Duodenal mucosa (tissue), 2 donors: ENCODE results near the gene DMD.

ENCODE experiments used
- H3K27ac ChIP-seq: one replicate; pipeline ENCODE4 v1.7.0; 2013; ENCODE audit warnings: low read depth, low read length
- H3K27me3 ChIP-seq, 2 donors: one replicate each; pipeline ENCODE4 v1.7.0; 2013; ENCODE audit warnings: low read length in 2 of 2, control low read depth in 1 of 2; ENCODE audit not compliant: insufficient read depth in 2 of 2, control insufficient read depth in 1 of 2
- H3K36me3 ChIP-seq, 2 donors: one replicate each; pipeline ENCODE4 v1.7.0; 2013; ENCODE audit warnings: low read length in 2 of 2, control low read depth in 1 of 2; ENCODE audit not compliant: insufficient read depth in 2 of 2, control insufficient read depth in 1 of 2
- H3K4me1 ChIP-seq, 2 donors: one replicate each; pipeline ENCODE4 v1.7.0; 2013; ENCODE audit warnings: low read length in 2 of 2, control low read depth in 1 of 2; ENCODE audit not compliant: insufficient read depth in 2 of 2, control insufficient read depth in 1 of 2
- H3K4me3 ChIP-seq, 2 donors: one replicate each; pipeline ENCODE4 v1.7.0; 2013; ENCODE audit warnings: low read length in 2 of 2, low read depth in 1 of 2
- H3K9ac ChIP-seq, 2 donors: one replicate each; pipeline ENCODE4 v1.7.0; 2013; ENCODE audit warnings: low read length in 2 of 2, low read depth in 1 of 2
- H3K9me3 ChIP-seq, 2 donors: one replicate each; pipeline ENCODE4 v1.7.0; 2013; ENCODE audit warnings: low read length in 2 of 2, control low read depth in 1 of 2; ENCODE audit not compliant: control insufficient read depth in 1 of 2

Gene DMD

GRCh38 chrX:31112226-31112999, 2098.9 kb downstream of the DMD start:
- Histone ChIP-seq H3K9me3 (no peaks in the 10 kb centered on the region), H3K4me1 (no peaks in the 10 kb centered on the region), H3K27me3 (no peaks in the 10 kb centered on the region), H3K36me3 (no peaks in the 10 kb centered on the region), H3K4me3 (no peak overlapping the region), H3K9ac (no peak overlapping the region), H3K27ac (no peak overlapping the region)

GRCh38 chrX:31110657-31111056, 2100.7 kb downstream of the DMD start:
- no peaks in the 10 kb centered on the region for H3K36me3 ChIP-seq
- H3K4me1 ChIP-seq: no peaks in the 10 kb centered on the region
- no peak overlapping the region for H3K4me3 ChIP-seq

GRCh38 chrX:31099536-31100090, 2111.7 kb downstream of the DMD start:
- Histone ChIP-seq H3K27me3 (no peaks in the 10 kb centered on the region), H3K36me3 (no peaks in the 10 kb centered on the region), H3K4me3 (no peak overlapping the region), H3K27ac (no peak overlapping the region), H3K4me1 (no peaks in the 10 kb centered on the region), H3K9ac (no peak overlapping the region), H3K9me3 (no peaks in the 10 kb centered on the region)

More at GRCh38 chrX:31110657-31111056, 2100.7 kb downstream of the DMD start:
- H3K27ac ChIP-seq: no peak overlapping the region
- H3K9me3 ChIP-seq: no peaks in the 10 kb centered on the region
- H3K9ac ChIP-seq: no peak overlapping the region
- H3K27me3 ChIP-seq: no peaks in the 10 kb centered on the region

- no peaks in the 10 kb centered on the region for H3K4me1 ChIP-seq
- H3K27ac ChIP-seq: no peak overlapping the region
- no peaks in the 10 kb centered on the region for H3K9me3 ChIP-seq
- no peak overlapping the region for H3K9ac ChIP-seq
- H3K27me3 ChIP-seq: no peaks in the 10 kb centered on the region
- no peak overlapping the region for H3K4me3 ChIP-seq
- no peaks in the 10 kb centered on the region for H3K36me3 ChIP-seq
These were observed 2113.3 kb downstream of the DMD start for GRCh38 chrX:31098079-31098478.

- H3K4me3 ChIP-seq: no peak overlapping the region
- no peak overlapping the region for H3K27ac ChIP-seq
- H3K4me1 ChIP-seq: no peaks in the 10 kb centered on the region
- H3K27me3 ChIP-seq: no peaks in the 10 kb centered on the region
- no peak overlapping the region for H3K9ac ChIP-seq
- no peaks in the 10 kb centered on the region for H3K9me3 ChIP-seq
- H3K36me3 ChIP-seq: no peaks in the 10 kb centered on the region
These were observed 2117.7 kb downstream of the DMD start for GRCh38 chrX:31093639-31093975.

GRCh38 chrX:31092970-31093638, 2118.2 kb downstream of the DMD start:
- Histone ChIP-seq H3K36me3 (no peaks in the 10 kb centered on the region), H3K27ac (no peak overlapping the region), H3K4me1 (no peaks in the 10 kb centered on the region), H3K27me3 (no peaks in the 10 kb centered on the region), H3K4me3 (no peak overlapping the region), H3K9me3 (no peaks in the 10 kb centered on the region), H3K9ac (no peak overlapping the region)

GRCh38 chrX:31092476-31092875, 2118.9 kb downstream of the DMD start:
- no peaks in the 10 kb centered on the region for H3K36me3 ChIP-seq
- no peak overlapping the region for H3K27ac ChIP-seq
- no peak overlapping the region for H3K4me3 ChIP-seq
- H3K9me3 ChIP-seq: no peaks in the 10 kb centered on the region
- no peaks in the 10 kb centered on the region for H3K4me1 ChIP-seq
- no peak overlapping the region for H3K9ac ChIP-seq
- no peaks in the 10 kb centered on the region for H3K27me3 ChIP-seq

- Histone ChIP-seq H3K4me3 (no peak overlapping the region), H3K9me3 (no peaks in the 10 kb centered on the region), H3K27me3 (no peaks in the 10 kb centered on the region), H3K9ac (no peak overlapping the region), H3K27ac (no peak overlapping the region), H3K4me1 (no peaks in the 10 kb centered on the region), H3K36me3 (no peaks in the 10 kb centered on the region)
These were observed 2119.5 kb downstream of the DMD start for GRCh38 chrX:31091819-31092218.

- Histone ChIP-seq H3K36me3 (no peaks in the 10 kb centered on the region), H3K27me3 (no peaks in the 10 kb centered on the region), H3K4me3 (no peak overlapping the region), H3K4me1 (no peaks in the 10 kb centered on the region), H3K27ac (no peak overlapping the region), H3K9me3 (no peaks in the 10 kb centered on the region), H3K9ac (no peak overlapping the region)
These were observed 2136.8 kb downstream of the DMD start for GRCh38 chrX:31074522-31074921.

GRCh38 chrX:31071725-31072124, 2139.6 kb downstream of the DMD start, which contains the start of gene FTHL17:
TSS of gene FTHL17 (minus strand) at chrX:31072041. CDS start at chrX:31071953, 88 bp downstream.
- Histone ChIP-seq H3K36me3 (no peaks in the 10 kb centered on the region), H3K9me3 (peaks cover 0 to 3% of the 10 kb centered on the region in 2 donors), H3K4me3 (no peak within 1 kb of the TSS), H3K27ac (no peak within 1 kb of the TSS), H3K27me3 (no peaks in the 10 kb centered on the region), H3K9ac (no peak within 1 kb of the TSS), H3K4me1 (no peaks in the 10 kb centered on the region)
